Suprapubic skin (tissue), 4 donors: ENCODE data around the gene TUBB3. TPM values are rescaled to one million over a fixed set of nuclear protein-coding genes. Genes with fewer than 3 reads are reported as not detected.

ENCODE experiments used
- DNase-seq, 2 donors: peaks; one replicate each; pipeline ENCODE4 v3.0.0-alpha.2; 2019; ENCODE audit warnings: low spot score in 2 of 2
- H3K27ac ChIP-seq: fragments of 200-600 bp; sonication (generic); one replicate; pipeline ENCODE4 v1.5.1; 2019
- H3K27me3 ChIP-seq: fragments of 200-600 bp; sonication (generic); one replicate; pipeline ENCODE4 v1.5.1; 2019
- H3K36me3 ChIP-seq: fragments of 200-600 bp; sonication (generic); one replicate; pipeline ENCODE4 v1.5.1; 2019
- H3K4me1 ChIP-seq: fragments of 200-600 bp; sonication (generic); one replicate; pipeline ENCODE4 v1.5.1; 2019
- H3K4me3 ChIP-seq: fragments of 200-600 bp; sonication (generic); one replicate; pipeline ENCODE4 v1.5.1; 2019; ENCODE audit warnings: mild to moderate bottlenecking
- H3K9me3 ChIP-seq: fragments of 200-600 bp; sonication (generic); one replicate; pipeline ENCODE4 v1.5.1; 2019
- EP300 ChIP-seq: sonication (generic); formaldehyde crosslinking; IDR thresholded peaks from one replicate; pipeline ENCODE4 v1.6.1; 2017; ENCODE audit warnings: antibody characterized with exemption
- POLR2A ChIP-seq, 2 donors: fragments of 450-650 bp; IDR thresholded peaks; one replicate each; pipeline ENCODE4 v1.6.1; 2017; ENCODE audit warnings: antibody characterized with exemption in 2 of 2, mild to moderate bottlenecking in 2 of 2, moderate library complexity in 2 of 2
- POLR2AphosphoS5 ChIP-seq, 3 donors: sonication (generic); formaldehyde crosslinking; IDR thresholded peaks; one replicate each; pipeline ENCODE4 v1.6.1; 2017; ENCODE audit warnings: antibody characterized with exemption in 3 of 3
- WGBS: methylation state at CpG from one replicate; pipeline ENCODE4 v1.1.5; 2018; 5-methylcytosine and 5-hydroxymethylcytosine counted together
- total RNA-seq, 4 donors: library from RNA; depleted of rRNA; stranded (reverse); fragments of >200 nt; gene quantifications; one replicate each; pipeline ENCODE4 v1.1.0, GENCODE V29; 2016
- TF ChIP-seq, protein P1 (sequence below), 2 donors: fragments of 200-600 bp in 1 of 2; fragments of 450-650 bp in 1 of 2; sonication (generic) in 1 of 2; IDR thresholded peaks; one replicate each; pipeline ENCODE4 v1.5.1; 2016 to 2019; ENCODE audit warnings: antibody characterized with exemption in 2 of 2, mild to moderate bottlenecking in 1 of 2, moderate library complexity in 1 of 2

Gene TUBB3
- total RNA-seq, 4 donors from 2014 or later: 1.2 to 9.2 (median 4.6) TPM

DNA sequence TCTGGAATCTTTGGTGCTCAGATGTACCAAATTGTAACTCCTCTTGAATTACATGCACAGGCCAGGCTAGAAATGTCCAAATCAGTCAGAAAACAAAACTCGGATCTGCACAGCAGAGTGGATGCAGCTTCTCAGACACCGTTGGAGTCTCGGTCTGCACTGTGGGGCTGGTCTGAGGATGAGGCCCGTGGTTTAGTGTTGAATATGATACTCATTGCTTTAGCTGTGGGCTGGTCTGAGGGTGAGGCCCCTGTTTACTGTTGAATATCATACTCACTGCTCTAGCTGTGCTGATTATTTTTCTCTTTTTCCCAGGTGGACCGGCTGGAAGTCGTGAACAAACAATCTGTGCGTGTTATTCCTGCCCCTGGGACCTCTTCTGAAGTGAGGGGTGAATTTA lies 61.1 kb downstream of the TUBB3 start:
- Histone ChIP-seq H3K4me1 (no peaks in the 10 kb centered on the region), H3K9me3 (no peaks in the 10 kb centered on the region), H3K27me3 (no peaks in the 10 kb centered on the region), H3K36me3 (peaks cover 83% of the 10 kb centered on the region), H3K4me3 (no peak overlapping the region), H3K27ac (no peak overlapping the region)
- WGBS: 93% methylated on average over 7 of the region's 7 CpGs
- TF ChIP-seq POLR2A (IDR thresholded peaks at IDR 0.05): no peak
- TF ChIP-seq POLR2AphosphoS5 (IDR thresholded peaks at IDR 0.05): no peak
- no peak for TF ChIP-seq EP300
- no peak for DNase-seq

- H3K27ac ChIP-seq: no peak overlapping the region
- no peaks in the 10 kb centered on the region for H3K27me3 ChIP-seq
- DNase-seq: no peak
- no peak overlapping the region for H3K4me3 ChIP-seq
- no peaks in the 10 kb centered on the region for H3K9me3 ChIP-seq
- TF ChIP-seq POLR2AphosphoS5 (IDR thresholded peaks at IDR 0.05): no peak
- no peak for TF ChIP-seq EP300
- TF ChIP-seq, protein P1, sequence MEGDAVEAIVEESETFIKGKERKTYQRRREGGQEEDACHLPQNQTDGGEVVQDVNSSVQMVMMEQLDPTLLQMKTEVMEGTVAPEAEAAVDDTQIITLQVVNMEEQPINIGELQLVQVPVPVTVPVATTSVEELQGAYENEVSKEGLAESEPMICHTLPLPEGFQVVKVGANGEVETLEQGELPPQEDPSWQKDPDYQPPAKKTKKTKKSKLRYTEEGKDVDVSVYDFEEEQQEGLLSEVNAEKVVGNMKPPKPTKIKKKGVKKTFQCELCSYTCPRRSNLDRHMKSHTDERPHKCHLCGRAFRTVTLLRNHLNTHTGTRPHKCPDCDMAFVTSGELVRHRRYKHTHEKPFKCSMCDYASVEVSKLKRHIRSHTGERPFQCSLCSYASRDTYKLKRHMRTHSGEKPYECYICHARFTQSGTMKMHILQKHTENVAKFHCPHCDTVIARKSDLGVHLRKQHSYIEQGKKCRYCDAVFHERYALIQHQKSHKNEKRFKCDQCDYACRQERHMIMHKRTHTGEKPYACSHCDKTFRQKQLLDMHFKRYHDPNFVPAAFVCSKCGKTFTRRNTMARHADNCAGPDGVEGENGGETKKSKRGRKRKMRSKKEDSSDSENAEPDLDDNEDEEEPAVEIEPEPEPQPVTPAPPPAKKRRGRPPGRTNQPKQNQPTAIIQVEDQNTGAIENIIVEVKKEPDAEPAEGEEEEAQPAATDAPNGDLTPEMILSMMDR (IDR thresholded peaks at IDR 0.05): no peak
- no peak for TF ChIP-seq POLR2A (IDR thresholded peaks at IDR 0.05)
- peaks cover 82% of the 10 kb centered on the region for H3K36me3 ChIP-seq
- 96% methylated on average over 10 of the region's 10 CpGs for WGBS
- no peaks in the 10 kb centered on the region for H3K4me1 ChIP-seq
Observed at GRCh38 chr16:89985219-89985618, 62.1 kb downstream of the TUBB3 start.

Other genes with a start within 250 kb of the TUBB3 start
- gene CDK10, start 236.7 kb upstream of the TUBB3 start, total RNA-seq: 100 to 1,000 TPM in 1 of 4 donors, 10 to 100 TPM in 3; 42.8 to 118 (median 55.0) TPM
- 10 to 100 TPM; 14.1 to 32.3 (median 21.5) TPM for gene SPATA2L, start 221.6 kb upstream of the TUBB3 start, total RNA-seq
- 10 to 100 TPM in 3 of 4 donors, 1 to 10 TPM in 1; 9.1 to 13.5 (median 10.2) TPM for gene VPS9D1, start 202.4 kb upstream of the TUBB3 start, total RNA-seq
- 100 to 1,000 TPM in 1 of 4 donors, 10 to 100 TPM in 3; 39.8 to 106 (median 46.0) TPM for gene ZNF276, start 201.8 kb upstream of the TUBB3 start, total RNA-seq
- gene FANCA, start 106.7 kb upstream of the TUBB3 start, total RNA-seq: 10 to 100 TPM in 1 of 4 donors, 1 to 10 TPM in 3; 2.8 to 11.3 (median 8.1) TPM
- 1 to 10 TPM; 4.5 to 6.6 (median 5.5) TPM for gene SPIRE2, start 94.9 kb upstream of the TUBB3 start, total RNA-seq
- 100 to 1,000 TPM; 166 to 260 (median 182) TPM for gene TCF25, start 49.8 kb upstream of the TUBB3 start, total RNA-seq
- 10 to 100 TPM in 2 of 4 donors, 1 to 10 TPM in 2; 3.6 to 29.3 (median 8.9) TPM for gene MC1R, start 4.5 kb upstream of the TUBB3 start, total RNA-seq
- gene DEF8, start 25.4 kb downstream of the TUBB3 start, total RNA-seq: 100 to 1,000 TPM in 2 of 4 donors, 10 to 100 TPM in 2; 89.3 to 107 (median 99.7) TPM
- 1 to 10 TPM; 1.2 to 7.5 (median 4.5) TPM for gene DBNDD1, start 96.1 kb downstream of the TUBB3 start, total RNA-seq
- not detected for gene PRDM7, start 154.0 kb downstream of the TUBB3 start, total RNA-seq